WTC11 (cell line): ENCODE results near the gene NDUFC2. TPM values are rescaled to one million over a fixed set of nuclear protein-coding genes. Genes with fewer than 3 reads are reported as not detected.

Source experiments
- ATAC-seq: fragments of 200-7000 bp; cut with Tn5 transposase; 2 replicates; pipeline ENCODE4 v1.10.0; 2021; ENCODE audit warnings: mild to moderate bottlenecking, moderate library complexity
- CTCF ChIA-PET: fragments of 300-600 bp; sonication (Branson Sonifier 250); formaldehyde crosslinking; loops from one replicate; lab custom pipeline; 2021; ENCODE audit warnings: antibody characterized with exemption; lab: Charles Lee
- POLR2A ChIA-PET: fragments of 350-600 bp; sonication (Branson Sonifier 250); formaldehyde crosslinking; loops from one replicate; lab custom pipeline; 2021; ENCODE audit warnings: antibody characterized with exemption; lab: Charles Lee
- DNase-seq: peaks from one replicate; pipeline ENCODE4 v3.0.0; 2021; ENCODE audit warnings: low spot score
- H3K27ac Mint-ChIP-seq: 2 replicates; pipeline ENCODE4 v1.8.0; 2021; ENCODE audit warnings: mixed read lengths
- H3K27me3 Mint-ChIP-seq: 2 replicates; pipeline ENCODE4 v1.8.0; 2021; ENCODE audit warnings: low read depth, mild to moderate bottlenecking, moderate library complexity, mixed read lengths
- H3K36me3 Mint-ChIP-seq: 2 replicates; pipeline ENCODE4 v1.8.0; 2021; ENCODE audit warnings: mixed read lengths
- H3K4me1 Mint-ChIP-seq: 2 replicates; pipeline ENCODE4 v1.8.0; 2022; ENCODE audit warnings: mixed read lengths
- H3K4me3 Mint-ChIP-seq: 2 replicates; pipeline ENCODE4 v1.8.0; 2021; ENCODE audit warnings: mild to moderate bottlenecking, moderate library complexity, mixed read lengths
- H3K9me3 Mint-ChIP-seq: 2 replicates; pipeline ENCODE4 v1.8.0; 2021; ENCODE audit warnings: mixed read lengths
- CREB1 ChIP-seq: sonication (generic); formaldehyde crosslinking; IDR thresholded peaks from 2 replicates; pipeline ENCODE4 v1.8.0; 2023; ENCODE audit warnings: mild to moderate bottlenecking, missing genetic modification reagents
- ELF4 ChIP-seq: sonication (generic); formaldehyde crosslinking; IDR thresholded peaks from 2 replicates; pipeline ENCODE4 v1.8.1; 2022; ENCODE audit warnings: low read depth, mild to moderate bottlenecking, moderate library complexity, missing genetic modification reagents
- GRHL2 ChIP-seq: fragments of 250-450 bp; sonication (Bioruptor Pico); IDR thresholded peaks from 2 replicates; pipeline ENCODE4 v1.8.0; 2022; ENCODE audit warnings: mild to moderate bottlenecking, moderate library complexity; ENCODE audit not compliant: insufficient replicate concordance, severe bottlenecking
- JUN ChIP-seq: sonication (generic); formaldehyde crosslinking; IDR thresholded peaks from 2 replicates; pipeline ENCODE4 v1.8.0; 2023; ENCODE audit warnings: mild to moderate bottlenecking, missing genetic modification reagents
- OVOL2 ChIP-seq: fragments of 250-450 bp; sonication (Bioruptor Pico); IDR thresholded peaks from 2 replicates; pipeline ENCODE4 v1.9.0; 2021; ENCODE audit warnings: mild to moderate bottlenecking, borderline replicate concordance
- RELA ChIP-seq: sonication (generic); formaldehyde crosslinking; IDR thresholded peaks from 2 replicates; pipeline ENCODE4 v1.8.1; 2022; ENCODE audit warnings: missing genetic modification reagents, mild to moderate bottlenecking, borderline replicate concordance
- ZNF138 ChIP-seq: sonication (generic); formaldehyde crosslinking; conservative IDR thresholded peaks from 2 replicates; pipeline ENCODE4 v1.8.1; 2022; ENCODE audit warnings: mild to moderate bottlenecking, moderate library complexity, missing genetic modification reagents
- ZNF317 ChIP-seq: sonication (generic); formaldehyde crosslinking; IDR thresholded peaks from 2 replicates; pipeline ENCODE4 v1.8.1; 2023; ENCODE audit warnings: low read depth, mild to moderate bottlenecking, moderate library complexity, missing genetic modification reagents, borderline replicate concordance
- total RNA-seq: library from RNA; stranded (reverse); gene quantifications from 3 replicates; pipeline ENCODE4 v1.2.3, GENCODE V29; 2021
- TF ChIP-seq, protein P1 (sequence below): sonication (generic); formaldehyde crosslinking; IDR thresholded peaks from 2 replicates; pipeline ENCODE4 v1.8.1; 2023; ENCODE audit warnings: mild to moderate bottlenecking, moderate library complexity, missing genetic modification reagents
- TF ChIP-seq, protein P2 (sequence below): sonication (generic); formaldehyde crosslinking; IDR thresholded peaks from 2 replicates; pipeline ENCODE4 v1.8.0; 2023; ENCODE audit warnings: missing genetic modification reagents, mild to moderate bottlenecking, borderline replicate concordance
- TF ChIP-seq, protein P3 (sequence below): fragments of 250-450 bp; sonication (Bioruptor Pico); IDR thresholded peaks from 2 replicates; pipeline ENCODE4 v1.9.0; 2021; ENCODE audit warnings: mild to moderate bottlenecking, borderline replicate concordance
- TF ChIP-seq, protein P4 (sequence below): sonication (generic); formaldehyde crosslinking; IDR thresholded peaks from 2 replicates; pipeline ENCODE4 v1.8.0; 2023; ENCODE audit warnings: missing genetic modification reagents

Gene NDUFC2
- total RNA-seq, 1 experiment from 2014 or later = 215 TPM

DNA sequence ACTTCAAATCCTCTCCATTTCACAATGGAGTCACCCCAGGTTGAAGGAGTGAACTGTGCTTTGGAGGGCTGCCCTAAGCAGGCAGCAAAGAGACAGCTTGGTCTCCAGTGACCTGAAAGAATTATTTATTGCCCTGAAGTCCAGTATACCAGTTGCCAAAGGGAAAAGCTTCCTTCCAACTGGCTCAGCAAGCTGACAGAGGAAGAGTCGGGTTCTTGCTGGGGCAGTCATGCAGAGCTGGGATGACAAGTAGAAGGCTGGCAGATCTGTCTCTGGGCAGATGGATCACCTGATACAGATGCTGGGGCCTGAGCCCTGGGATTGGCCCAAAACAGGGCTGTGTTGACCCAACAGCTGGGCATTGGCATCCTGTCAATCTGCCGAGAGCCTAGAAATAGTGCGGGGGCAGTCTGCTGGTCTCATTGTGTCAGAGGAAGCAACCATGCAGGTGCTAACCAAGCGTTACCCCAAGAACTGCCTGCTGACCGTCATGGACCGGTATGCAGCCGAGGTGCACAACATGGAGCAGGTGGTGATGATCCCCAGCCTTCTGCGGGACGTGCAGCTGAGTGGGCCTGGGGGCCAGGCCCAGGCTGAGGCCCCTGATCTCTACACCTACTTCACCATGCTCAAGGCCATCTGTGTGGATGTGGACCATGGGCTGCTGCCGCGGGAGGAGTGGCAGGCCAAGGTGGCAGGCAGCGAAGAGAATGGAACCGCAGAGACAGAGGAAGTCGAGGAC lies 16.1 kb downstream of the NDUFC2 start, which contains the start of gene THRSP (continued):
- TF ChIP-seq, protein P1, sequence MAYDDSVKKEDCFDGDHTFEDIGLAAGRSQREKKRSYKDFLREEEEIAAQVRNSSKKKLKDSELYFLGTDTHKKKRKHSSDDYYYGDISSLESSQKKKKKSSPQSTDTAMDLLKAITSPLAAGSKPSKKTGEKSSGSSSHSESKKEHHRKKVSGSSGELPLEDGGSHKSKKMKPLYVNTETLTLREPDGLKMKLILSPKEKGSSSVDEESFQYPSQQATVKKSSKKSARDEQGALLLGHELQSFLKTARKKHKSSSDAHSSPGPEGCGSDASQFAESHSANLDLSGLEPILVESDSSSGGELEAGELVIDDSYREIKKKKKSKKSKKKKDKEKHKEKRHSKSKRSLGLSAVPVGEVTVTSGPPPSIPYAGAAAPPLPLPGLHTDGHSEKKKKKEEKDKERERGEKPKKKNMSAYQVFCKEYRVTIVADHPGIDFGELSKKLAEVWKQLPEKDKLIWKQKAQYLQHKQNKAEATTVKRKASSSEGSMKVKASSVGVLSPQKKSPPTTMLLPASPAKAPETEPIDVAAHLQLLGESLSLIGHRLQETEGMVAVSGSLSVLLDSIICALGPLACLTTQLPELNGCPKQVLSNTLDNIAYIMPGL (CRISPR knock-in tag) = no peak
- TF ChIP-seq RELA (CRISPR knock-in tag) (no peak), GRHL2 (CRISPR knock-in tag) (no peak), OVOL2 (CRISPR knock-in tag) (no peak), JUN (CRISPR knock-in tag) (no peak), ELF4 (CRISPR knock-in tag) (no peak), CREB1 (no peak)
- TF ChIP-seq, protein P2, sequence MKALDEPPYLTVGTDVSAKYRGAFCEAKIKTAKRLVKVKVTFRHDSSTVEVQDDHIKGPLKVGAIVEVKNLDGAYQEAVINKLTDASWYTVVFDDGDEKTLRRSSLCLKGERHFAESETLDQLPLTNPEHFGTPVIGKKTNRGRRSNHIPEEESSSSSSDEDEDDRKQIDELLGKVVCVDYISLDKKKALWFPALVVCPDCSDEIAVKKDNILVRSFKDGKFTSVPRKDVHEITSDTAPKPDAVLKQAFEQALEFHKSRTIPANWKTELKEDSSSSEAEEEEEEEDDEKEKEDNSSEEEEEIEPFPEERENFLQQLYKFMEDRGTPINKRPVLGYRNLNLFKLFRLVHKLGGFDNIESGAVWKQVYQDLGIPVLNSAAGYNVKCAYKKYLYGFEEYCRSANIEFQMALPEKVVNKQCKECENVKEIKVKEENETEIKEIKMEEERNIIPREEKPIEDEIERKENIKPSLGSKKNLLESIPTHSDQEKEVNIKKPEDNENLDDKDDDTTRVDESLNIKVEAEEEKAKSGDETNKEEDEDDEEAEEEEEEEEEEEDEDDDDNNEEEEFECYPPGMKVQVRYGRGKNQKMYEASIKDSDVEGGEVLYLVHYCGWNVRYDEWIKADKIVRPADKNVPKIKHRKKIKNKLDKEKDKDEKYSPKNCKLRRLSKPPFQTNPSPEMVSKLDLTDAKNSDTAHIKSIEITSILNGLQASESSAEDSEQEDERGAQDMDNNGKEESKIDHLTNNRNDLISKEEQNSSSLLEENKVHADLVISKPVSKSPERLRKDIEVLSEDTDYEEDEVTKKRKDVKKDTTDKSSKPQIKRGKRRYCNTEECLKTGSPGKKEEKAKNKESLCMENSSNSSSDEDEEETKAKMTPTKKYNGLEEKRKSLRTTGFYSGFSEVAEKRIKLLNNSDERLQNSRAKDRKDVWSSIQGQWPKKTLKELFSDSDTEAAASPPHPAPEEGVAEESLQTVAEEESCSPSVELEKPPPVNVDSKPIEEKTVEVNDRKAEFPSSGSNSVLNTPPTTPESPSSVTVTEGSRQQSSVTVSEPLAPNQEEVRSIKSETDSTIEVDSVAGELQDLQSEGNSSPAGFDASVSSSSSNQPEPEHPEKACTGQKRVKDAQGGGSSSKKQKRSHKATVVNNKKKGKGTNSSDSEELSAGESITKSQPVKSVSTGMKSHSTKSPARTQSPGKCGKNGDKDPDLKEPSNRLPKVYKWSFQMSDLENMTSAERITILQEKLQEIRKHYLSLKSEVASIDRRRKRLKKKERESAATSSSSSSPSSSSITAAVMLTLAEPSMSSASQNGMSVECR (CRISPR knock-in tag) = no peak
- TF ChIP-seq, protein P3, sequence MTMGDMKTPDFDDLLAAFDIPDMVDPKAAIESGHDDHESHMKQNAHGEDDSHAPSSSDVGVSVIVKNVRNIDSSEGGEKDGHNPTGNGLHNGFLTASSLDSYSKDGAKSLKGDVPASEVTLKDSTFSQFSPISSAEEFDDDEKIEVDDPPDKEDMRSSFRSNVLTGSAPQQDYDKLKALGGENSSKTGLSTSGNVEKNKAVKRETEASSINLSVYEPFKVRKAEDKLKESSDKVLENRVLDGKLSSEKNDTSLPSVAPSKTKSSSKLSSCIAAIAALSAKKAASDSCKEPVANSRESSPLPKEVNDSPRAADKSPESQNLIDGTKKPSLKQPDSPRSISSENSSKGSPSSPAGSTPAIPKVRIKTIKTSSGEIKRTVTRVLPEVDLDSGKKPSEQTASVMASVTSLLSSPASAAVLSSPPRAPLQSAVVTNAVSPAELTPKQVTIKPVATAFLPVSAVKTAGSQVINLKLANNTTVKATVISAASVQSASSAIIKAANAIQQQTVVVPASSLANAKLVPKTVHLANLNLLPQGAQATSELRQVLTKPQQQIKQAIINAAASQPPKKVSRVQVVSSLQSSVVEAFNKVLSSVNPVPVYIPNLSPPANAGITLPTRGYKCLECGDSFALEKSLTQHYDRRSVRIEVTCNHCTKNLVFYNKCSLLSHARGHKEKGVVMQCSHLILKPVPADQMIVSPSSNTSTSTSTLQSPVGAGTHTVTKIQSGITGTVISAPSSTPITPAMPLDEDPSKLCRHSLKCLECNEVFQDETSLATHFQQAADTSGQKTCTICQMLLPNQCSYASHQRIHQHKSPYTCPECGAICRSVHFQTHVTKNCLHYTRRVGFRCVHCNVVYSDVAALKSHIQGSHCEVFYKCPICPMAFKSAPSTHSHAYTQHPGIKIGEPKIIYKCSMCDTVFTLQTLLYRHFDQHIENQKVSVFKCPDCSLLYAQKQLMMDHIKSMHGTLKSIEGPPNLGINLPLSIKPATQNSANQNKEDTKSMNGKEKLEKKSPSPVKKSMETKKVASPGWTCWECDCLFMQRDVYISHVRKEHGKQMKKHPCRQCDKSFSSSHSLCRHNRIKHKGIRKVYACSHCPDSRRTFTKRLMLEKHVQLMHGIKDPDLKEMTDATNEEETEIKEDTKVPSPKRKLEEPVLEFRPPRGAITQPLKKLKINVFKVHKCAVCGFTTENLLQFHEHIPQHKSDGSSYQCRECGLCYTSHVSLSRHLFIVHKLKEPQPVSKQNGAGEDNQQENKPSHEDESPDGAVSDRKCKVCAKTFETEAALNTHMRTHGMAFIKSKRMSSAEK (CRISPR knock-in tag) = no peak

DNA sequence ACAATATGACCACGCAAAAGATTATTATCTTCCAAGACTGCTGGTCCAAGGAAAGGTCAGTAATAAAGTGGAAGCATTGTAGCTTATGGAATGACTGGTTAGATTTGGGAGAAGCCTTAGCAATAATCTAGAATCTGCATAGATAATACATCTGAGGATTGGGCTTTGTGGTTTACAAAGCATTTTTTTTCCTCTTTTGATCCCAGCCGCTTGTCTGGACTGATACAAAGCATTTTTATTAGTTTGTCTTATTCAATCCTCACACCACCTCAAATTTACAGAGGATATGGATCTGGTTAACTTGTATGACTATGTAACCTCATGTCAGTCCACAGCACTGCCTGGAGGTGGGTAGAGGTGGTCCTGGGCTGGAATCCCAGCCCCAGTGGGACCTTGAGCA lies 17.0 kb downstream of the NDUFC2 start:
- Mint-ChIP-seq H3K27ac (no peak overlapping the region), H3K27me3 (no peaks in the 10 kb centered on the region), H3K4me1 (no peaks in the 10 kb centered on the region), H3K4me3 (no peak overlapping the region), H3K36me3 (peaks cover 4% of the 10 kb centered on the region), H3K9me3 (peaks cover 4% of the 10 kb centered on the region; the same call in 1 of the 2 replicates)
- CTCF ChIA-PET = no interaction called here
- ATAC-seq (no peak), DNase-seq (no peak)
- POLR2A ChIA-PET = no interaction called here
- TF ChIP-seq, protein P4, sequence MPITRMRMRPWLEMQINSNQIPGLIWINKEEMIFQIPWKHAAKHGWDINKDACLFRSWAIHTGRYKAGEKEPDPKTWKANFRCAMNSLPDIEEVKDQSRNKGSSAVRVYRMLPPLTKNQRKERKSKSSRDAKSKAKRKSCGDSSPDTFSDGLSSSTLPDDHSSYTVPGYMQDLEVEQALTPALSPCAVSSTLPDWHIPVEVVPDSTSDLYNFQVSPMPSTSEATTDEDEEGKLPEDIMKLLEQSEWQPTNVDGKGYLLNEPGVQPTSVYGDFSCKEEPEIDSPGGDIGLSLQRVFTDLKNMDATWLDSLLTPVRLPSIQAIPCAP (CRISPR knock-in tag) = no peak
- TF ChIP-seq ZNF138 (CRISPR knock-in tag) (no peak), ZNF317 (no peak)
